Ishikawa (cell line): ENCODE results near the gene ADAMTSL1.

Experiments used
- CEBPB ChIP-seq: IDR thresholded peaks from 2 replicates; pipeline ENCODE4 v1.6.1; 2012
- CREB1 ChIP-seq: IDR thresholded peaks from 2 replicates; pipeline ENCODE4 v1.6.1; 2012; ENCODE audit warnings: low read depth
- EGR1 ChIP-seq: IDR thresholded peaks from 2 replicates; pipeline ENCODE4 v1.6.1; 2012
- EP300 ChIP-seq: IDR thresholded peaks from 2 replicates; pipeline ENCODE4 v1.6.1; 2012; ENCODE audit warnings: borderline replicate concordance
- FOXM1 ChIP-seq: IDR thresholded peaks from 2 replicates; pipeline ENCODE4 v1.6.1; 2012; ENCODE audit warnings: low read depth, borderline replicate concordance
- MAX ChIP-seq: IDR thresholded peaks from 2 replicates; pipeline ENCODE4 v1.6.1; 2012
- NFIC ChIP-seq: IDR thresholded peaks from 2 replicates; pipeline ENCODE4 v1.6.1; 2012
- RAD21 ChIP-seq: IDR thresholded peaks from 2 replicates; pipeline ENCODE4 v1.6.1; 2012; ENCODE audit warnings: low read depth
- REST ChIP-seq: IDR thresholded peaks from 2 replicates; pipeline ENCODE4 v1.6.1; 2012; ENCODE audit warnings: low read depth, mild to moderate bottlenecking
- TAF1 ChIP-seq: IDR thresholded peaks from 2 replicates; pipeline ENCODE4 v1.6.1; 2012; ENCODE audit warnings: low read depth, mild to moderate bottlenecking
- TCF12 ChIP-seq: IDR thresholded peaks from 2 replicates; pipeline ENCODE4 v1.6.1; 2012; ENCODE audit warnings: low read depth
- TEAD4 ChIP-seq: IDR thresholded peaks from 2 replicates; pipeline ENCODE4 v1.6.1; 2012
- USF1 ChIP-seq: IDR thresholded peaks from 2 replicates; pipeline ENCODE4 v1.6.1; 2012
- YY1 ChIP-seq: IDR thresholded peaks from 2 replicates; pipeline ENCODE4 v1.6.1; 2012; ENCODE audit warnings: low read depth
- ZBTB7A ChIP-seq: IDR thresholded peaks from 2 replicates; pipeline ENCODE4 v1.6.1; 2012; ENCODE audit warnings: low read depth

ADAMTSL1 gene

GRCh38 chr9:18433620-18434019, 40.3 kb upstream of the ADAMTSL1 start:
- TF ChIP-seq ZBTB7A = no peak
- TF ChIP-seq YY1 = no peak
- no peak for TF ChIP-seq TCF12
- TF ChIP-seq TAF1 = no peak
- TF ChIP-seq EP300 = no peak
- TF ChIP-seq FOXM1 = no peak
- TF ChIP-seq CREB1 = no peak
- no peak for TF ChIP-seq CEBPB
- no peak for TF ChIP-seq EGR1
- TF ChIP-seq NFIC = no peak
- TF ChIP-seq TEAD4 = no peak
- TF ChIP-seq MAX = no peak
- no peak for TF ChIP-seq REST
- TF ChIP-seq RAD21 = no peak
- no peak for TF ChIP-seq USF1

- TF ChIP-seq TEAD4 (no peak), MAX (no peak), REST (no peak), FOXM1 (no peak), ZBTB7A (no peak), EP300 (no peak), USF1 (no peak), CREB1 (no peak), RAD21 (no peak), CEBPB (no peak), EGR1 (no peak), TCF12 (no peak), NFIC (no peak), TAF1 (no peak), YY1 (no peak)
Observed at GRCh38 chr9:18437315-18438201, 36.4 kb upstream of the ADAMTSL1 start.

GRCh38 chr9:18438300-18438925, 35.5 kb upstream of the ADAMTSL1 start:
- TF ChIP-seq REST (no peak), TAF1 (no peak), EGR1 (no peak), RAD21 (no peak)

- TF ChIP-seq RAD21 = no peak
- TF ChIP-seq YY1 = no peak
- no peak for TF ChIP-seq TEAD4
- TF ChIP-seq MAX = no peak
- no peak for TF ChIP-seq NFIC
- no peak for TF ChIP-seq ZBTB7A
- TF ChIP-seq CREB1 = no peak
- no peak for TF ChIP-seq EP300
- no peak for TF ChIP-seq EGR1
- TF ChIP-seq TCF12 = no peak
- no peak for TF ChIP-seq USF1
- no peak for TF ChIP-seq TAF1
- TF ChIP-seq REST = no peak
- TF ChIP-seq CEBPB = no peak
- TF ChIP-seq FOXM1 = no peak
Observed at GRCh38 chr9:18438951-18439350, 35.0 kb upstream of the ADAMTSL1 start.
